GM12878 (cell line): ENCODE results near the gene CD55. TPM values are rescaled to one million over a fixed set of nuclear protein-coding genes. Genes with fewer than 3 reads are reported as not detected.

Experiments used
- ATAC-seq: fragments of 200-7000 bp; cut with Tn5 transposase; 3 replicates; pipeline ENCODE4 v1.9.1; 2020; ENCODE audit warnings: mild to moderate bottlenecking, moderate library complexity
- BruUV-seq: library from RNA; stranded (reverse); fragments of 400-500 nt; replicated peaks from 2 replicates; lab custom pipeline; 2021; lab: Mats Ljungman, UMichigan
- CTCF ChIA-PET: fragments of 300-600 bp; sonication (Branson Sonifier 250); formaldehyde crosslinking; extraction: SDS; loops from one replicate; lab custom pipeline; 2021; ENCODE audit warnings: inconsistent platforms; lab: Yijun Ruan, JAX
- POLR2A ChIA-PET: fragments of 350-600 bp; formaldehyde crosslinking; extraction: SDS; loops from one replicate; lab custom pipeline; 2021; ENCODE audit warnings: inconsistent platforms; lab: Charles Lee
- RAD21 ChIA-PET: fragments of 300-600 bp; sonication (Branson Sonifier 250); formaldehyde crosslinking; loops from one replicate; lab custom pipeline; 2023; ENCODE audit warnings: antibody characterized with exemption; ENCODE audit not compliant: unreplicated experiment; lab: Charles Lee
- SMC1A ChIA-PET: fragments of 300-600 bp; sonication (Branson Sonifier 250); formaldehyde crosslinking; loops from one replicate; lab custom pipeline; 2023; ENCODE audit not compliant: unreplicated experiment, uncharacterized antibody; lab: Charles Lee
- DNase-seq: peaks from one replicate; pipeline ENCODE4 v3.0.0-alpha.2; 2011; ENCODE audit warnings: low read depth, low spot score
- FAIRE-seq: peaks from 3 replicates; lab custom pipeline; 2011; peaks lifted over from hg19 to GRCh38; lab: Jason Lieb, UNC
- H2AFZ ChIP-seq: 2 replicates; pipeline ENCODE4 v1.6.0; 2011; ENCODE audit warnings: low read depth, low read length, control low read depth; ENCODE audit not compliant: control insufficient read depth
- H3K27ac ChIP-seq: 2 replicates; pipeline ENCODE4 v1.5.1; 2011; ENCODE audit warnings: control low read depth; ENCODE audit not compliant: control insufficient read depth, insufficient read depth
- H3K27me3 ChIP-seq, 2 experiments: replicated peaks in 1 of 2; 2 replicates each; pipeline versions ENCODE4 v1.6.0 to v1.6.1; 2011; ENCODE audit warnings: low read length in 1 of 2; ENCODE audit not compliant: control insufficient read depth in 2 of 2, insufficient read depth in 2 of 2
- H3K36me3 ChIP-seq, 2 experiments: 2 replicates each; pipeline ENCODE4 v1.5.1; 2011; ENCODE audit warnings: low read length in 1 of 2; ENCODE audit not compliant: control insufficient read depth in 2 of 2, insufficient read depth in 2 of 2
- H3K4me1 ChIP-seq: 2 replicates; pipeline ENCODE4 v1.6.1; 2011; ENCODE audit warnings: mild to moderate bottlenecking, low read length, moderate library complexity, mixed read lengths; ENCODE audit not compliant: control insufficient read depth, insufficient read depth
- H3K4me2 ChIP-seq: 2 replicates; pipeline ENCODE4 v1.6.0; 2011; ENCODE audit warnings: control low read depth; ENCODE audit not compliant: control insufficient read depth, insufficient read depth
- H3K4me3 ChIP-seq: fragments of 200-600 bp; sonication (generic); 2 replicates; pipeline ENCODE4 v1.5.1; 2016
- H3K79me2 ChIP-seq: 2 replicates; pipeline ENCODE4 v1.6.0; 2011; ENCODE audit warnings: low read length; ENCODE audit not compliant: control insufficient read depth, insufficient read depth
- H3K9ac ChIP-seq: 2 replicates; pipeline ENCODE4 v1.8.0; 2011; ENCODE audit warnings: low read length, control low read depth, mixed read lengths; ENCODE audit not compliant: control insufficient read depth, insufficient read depth
- H3K9me3 ChIP-seq: replicated peaks from 3 replicates; pipeline ENCODE4 v1.5.1; 2011; ENCODE audit warnings: mild to moderate bottlenecking, low read length; ENCODE audit not compliant: control insufficient read depth, insufficient read depth
- H4K20me1 ChIP-seq: 2 replicates; pipeline ENCODE4 v1.6.0; 2011; ENCODE audit not compliant: control insufficient read depth, insufficient read depth
- ASH2L ChIP-seq: fragments of 300-600, 200-600 bp; sonication (generic); IDR thresholded peaks from 2 replicates; pipeline ENCODE4 v1.6.1; 2017; ENCODE audit warnings: low read depth, mild to moderate bottlenecking, borderline replicate concordance
- ATF7 ChIP-seq: fragments of 450-650 bp; IDR thresholded peaks from 2 replicates; pipeline ENCODE4 v1.6.1; 2016; ENCODE audit warnings: low read depth, mild to moderate bottlenecking
- BCLAF1 ChIP-seq: fragments of 450-650 bp; IDR thresholded peaks from 2 replicates; pipeline ENCODE4 v1.6.1; 2017; ENCODE audit warnings: antibody characterized with exemption, mild to moderate bottlenecking, moderate library complexity
- CBX3 ChIP-seq: fragments of 200-600 bp; sonication (generic); IDR thresholded peaks from 2 replicates; pipeline ENCODE4 v1.6.1; 2016; ENCODE audit warnings: low read depth, borderline replicate concordance
- CEBPB ChIP-seq, 2 experiments: fragments of 150-350 bp in 1 of 2; IDR thresholded peaks; 2 replicates each; pipeline ENCODE4 v1.6.1; 2012 to 2014; ENCODE audit warnings: low read depth in 2 of 2, low read length in 2 of 2, borderline replicate concordance in 1 of 2, inconsistent platforms in 1 of 2
- E2F4 ChIP-seq: IDR thresholded peaks from 2 replicates; pipeline ENCODE4 v1.6.1; 2012; ENCODE audit warnings: low read depth, low read length, improper control_type of control experiment
- NBN ChIP-seq: fragments of 450-650 bp; IDR thresholded peaks from 2 replicates; pipeline ENCODE4 v1.6.1; 2016
- NFYB ChIP-seq: IDR thresholded peaks from 2 replicates; pipeline ENCODE4 v1.6.1; 2011; ENCODE audit warnings: low read depth, mild to moderate bottlenecking, low read length, improper control_type of control experiment, moderate library complexity; ENCODE audit not compliant: insufficient read depth
- RELA ChIP-seq: fragments of 450-650 bp; IDR thresholded peaks from 2 replicates; pipeline ENCODE4 v1.8.0; 2014; ENCODE audit warnings: borderline replicate concordance; ENCODE audit not compliant: partially characterized antibody
- SMAD1 ChIP-seq: fragments of 450-650 bp; IDR thresholded peaks from 2 replicates; pipeline ENCODE4 v1.6.1; 2018; ENCODE audit warnings: mild to moderate bottlenecking, low read depth; ENCODE audit not compliant: partially characterized antibody
- WGBS: methylation state at CpG from one replicate; pipeline ENCODE4 v1.1.6; 2016; ENCODE audit warnings: low lambda C conversion rate; ENCODE audit not compliant: insufficient replicate concordance, insufficient coverage; ENCODE audit errors: missing lambda C conversion rate; 5-methylcytosine and 5-hydroxymethylcytosine counted together
- in situ Hi-C: fragments of 300-500 bp; cut with MboI; formaldehyde crosslinking; loops from 9 replicates; pipeline ENCODE4 v1.14.3; 2018; ENCODE audit warnings: mixed read lengths
- intact Hi-C: fragments of 100-400 bp; cut with micrococcal nuclease; formaldehyde crosslinking; loops from one replicate; pipeline ENCODE4 v1.14.2; 2022; ENCODE audit not compliant: unreplicated experiment
- polyA plus RNA-seq, 11 experiments: library from polyadenylated mRNA; depleted of rRNA in 4 of 11; unstranded in 6 of 11; stranded (reverse) in 5 of 11; fragments of >200 nt; fragmentation: Nextera tagmentation in 4 of 11; fragmentation: Illumina TruSeq in 1 of 11; extraction: Ambion mirVana in 4 of 11; extraction: Trizol in 1 of 11; gene quantifications; 1 replicate in 1 of 11; 2 replicates in 10 of 11; pipeline versions ENCODE4 v1.2.1 to v1.2.3, GENCODE V29; 2011 to 2016; ENCODE audit warnings: inconsistent platforms in 2 of 11, missing spikeins in 2 of 11, low read depth in 1 of 11
- total RNA-seq, 4 experiments: library from RNA; depleted of rRNA in 3 of 4; stranded (reverse); fragments of >200 nt in 3 of 4; fragmentation: Illumina TruSeq in 1 of 4; extraction: Trizol in 1 of 4; gene quantifications; 2 replicates each; pipeline versions ENCODE4 v1.2.1 to v1.2.3, GENCODE V29; 2013 to 2021

Gene CD55
- total and polyA plus RNA-seq, 10 of the 15 experiments (the other 5 are each of a cell fraction or from before 2014, with no cell fraction given) = 5.2 to 46.5 (median 15.1) TPM

GRCh38 chr1:207346513-207346912 is 25.0 kb downstream of the CD55 start:
- SMC1A ChIA-PET = interaction anchor here (1.6 kb wide), 1 partner anchor 11 kb away, joined by 6 read pairs; no protein-coding TSS in a partner anchor
- whole genome bisulfite sequencing = 67% methylated on average over 3 of the region's 3 CpGs
- intact Hi-C loops (no loop called here), in situ Hi-C loops (no loop called here)
- BruUV-seq = no TSS peak
- Histone ChIP-seq H2AFZ (no peak overlapping the region), H3K27me3 (no peaks in the 10 kb centered on the region)
- ATAC-seq = peak; percentile 65
- DNase-seq = no peak
- TF ChIP-seq CEBPB (IDR thresholded peaks at IDR 0.05; ENCODE audit: borderline replicate concordance in 1 of 2, low read depth in 2 of 2, low read length in 2 of 2) = no peak
- TF ChIP-seq ASH2L = no peak
- TF ChIP-seq RELA = no peak
- no peak for TF ChIP-seq SMAD1
- TF ChIP-seq E2F4 = no peak
- no peak for TF ChIP-seq NBN
- TF ChIP-seq BCLAF1 = no peak
- no peak for TF ChIP-seq NFYB
- TF ChIP-seq CBX3 = no peak
- no peak for TF ChIP-seq ATF7
- TF ChIP-seq, all 136 proteins: peak for 0
- no peak for FAIRE-seq
- RAD21 ChIA-PET = no interaction called here
- peaks cover 4 to 5% of the 10 kb centered on the region in 2 experiments; a peak in 2 of 4 replicates for H3K36me3 ChIP-seq
- no peaks in the 10 kb centered on the region; the same call in 1 of the 2 replicates for H3K79me2 ChIP-seq
- peaks cover 10% of the 10 kb centered on the region; the same call in 2 of the 3 replicates for H3K9me3 ChIP-seq
- peaks cover 8% of the 10 kb centered on the region for H3K4me1 ChIP-seq
- no peak overlapping the region for H3K9ac ChIP-seq
- no peak overlapping the region for H3K4me2 ChIP-seq
- no peaks in the 10 kb centered on the region for H4K20me1 ChIP-seq
- H3K4me3 ChIP-seq = no peak overlapping the region
- H3K27ac ChIP-seq = no peak overlapping the region
- POLR2A ChIA-PET = interaction anchor here (0.6 to 0.9 kb wide), 2 partner anchors 26 to 278 kb away, joined by 3 read pairs; no protein-coding TSS in a partner anchor
- CTCF ChIA-PET = no interaction called here
